ENCODE measurements around the gene ABCC5.

DNA sequence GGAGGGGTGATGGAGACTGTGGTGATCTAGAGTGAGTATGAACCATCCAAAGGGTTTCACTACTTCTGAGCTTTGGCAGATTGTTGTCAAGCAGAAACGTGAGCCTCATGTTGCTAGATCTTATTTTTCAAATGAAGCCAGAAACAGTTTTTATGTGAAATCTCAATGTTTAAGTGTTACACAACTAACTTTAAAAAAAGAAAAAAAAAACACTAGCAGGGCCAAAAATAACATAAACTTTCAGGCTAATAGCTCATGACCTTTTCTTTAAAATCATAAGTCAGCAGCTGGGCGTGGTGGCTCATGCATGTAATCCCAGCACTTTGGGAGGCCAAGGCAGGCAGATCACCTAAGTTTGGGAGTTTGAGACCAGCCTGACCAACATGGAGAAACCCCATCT, 11.8 kb upstream of the ABCC5 start:
- TF ChIP-seq POLR2A (IDR thresholded peaks at IDR 0.05; ENCODE audit: low read depth, low read length) (no peak), POLR2AphosphoS5 (IDR thresholded peaks at IDR 0.05; ENCODE audit: low read depth, low read length) (no peak), TAF1 (IDR thresholded peaks at IDR 0.05; ENCODE audit: low read depth, low read length) (no peak), SPI1 (IDR thresholded peaks at IDR 0.05; ENCODE audit: low read depth, low read length) (no peak)
